ENCODE data around the gene F7.

- TF ChIP-seq, protein P1, sequence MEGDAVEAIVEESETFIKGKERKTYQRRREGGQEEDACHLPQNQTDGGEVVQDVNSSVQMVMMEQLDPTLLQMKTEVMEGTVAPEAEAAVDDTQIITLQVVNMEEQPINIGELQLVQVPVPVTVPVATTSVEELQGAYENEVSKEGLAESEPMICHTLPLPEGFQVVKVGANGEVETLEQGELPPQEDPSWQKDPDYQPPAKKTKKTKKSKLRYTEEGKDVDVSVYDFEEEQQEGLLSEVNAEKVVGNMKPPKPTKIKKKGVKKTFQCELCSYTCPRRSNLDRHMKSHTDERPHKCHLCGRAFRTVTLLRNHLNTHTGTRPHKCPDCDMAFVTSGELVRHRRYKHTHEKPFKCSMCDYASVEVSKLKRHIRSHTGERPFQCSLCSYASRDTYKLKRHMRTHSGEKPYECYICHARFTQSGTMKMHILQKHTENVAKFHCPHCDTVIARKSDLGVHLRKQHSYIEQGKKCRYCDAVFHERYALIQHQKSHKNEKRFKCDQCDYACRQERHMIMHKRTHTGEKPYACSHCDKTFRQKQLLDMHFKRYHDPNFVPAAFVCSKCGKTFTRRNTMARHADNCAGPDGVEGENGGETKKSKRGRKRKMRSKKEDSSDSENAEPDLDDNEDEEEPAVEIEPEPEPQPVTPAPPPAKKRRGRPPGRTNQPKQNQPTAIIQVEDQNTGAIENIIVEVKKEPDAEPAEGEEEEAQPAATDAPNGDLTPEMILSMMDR (tag by site-specific recombination; IDR thresholded peaks at IDR 0.05): no peak
- TF ChIP-seq, protein P2, sequence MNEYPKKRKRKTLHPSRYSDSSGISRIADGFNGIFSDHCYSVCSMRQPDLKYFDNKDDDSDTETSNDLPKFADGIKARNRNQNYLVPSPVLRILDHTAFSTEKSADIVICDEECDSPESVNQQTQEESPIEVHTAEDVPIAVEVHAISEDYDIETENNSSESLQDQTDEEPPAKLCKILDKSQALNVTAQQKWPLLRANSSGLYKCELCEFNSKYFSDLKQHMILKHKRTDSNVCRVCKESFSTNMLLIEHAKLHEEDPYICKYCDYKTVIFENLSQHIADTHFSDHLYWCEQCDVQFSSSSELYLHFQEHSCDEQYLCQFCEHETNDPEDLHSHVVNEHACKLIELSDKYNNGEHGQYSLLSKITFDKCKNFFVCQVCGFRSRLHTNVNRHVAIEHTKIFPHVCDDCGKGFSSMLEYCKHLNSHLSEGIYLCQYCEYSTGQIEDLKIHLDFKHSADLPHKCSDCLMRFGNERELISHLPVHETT (tag by site-specific recombination; IDR thresholded peaks at IDR 0.05): no peak
- TF ChIP-seq ZNF433 (tag by site-specific recombination; IDR thresholded peaks at IDR 0.05; ENCODE audit: low read depth) (no peak), ZNF423 (tag by site-specific recombination; IDR thresholded peaks at IDR 0.05) (no peak)
Measured at GRCh38 chr13:113167575-113167974, 62.0 kb downstream of the F7 start.

Data from HEK293 (cell line).